Left renal pelvis (tissue), 4 donors: ENCODE measurements around the gene ARHGEF10L. TPM values are rescaled to one million over a fixed set of nuclear protein-coding genes. Genes with fewer than 3 reads are reported as not detected.

ENCODE experiments used
- DNase-seq, 4 donors: peaks; one replicate each; pipeline ENCODE4 v3.0.0-alpha.2; 2013; ENCODE audit warnings: low read depth in 4 of 4, low spot score in 3 of 4
- polyA plus RNA-seq, 4 donors: library from polyadenylated mRNA; unstranded; fragments of 120-200 nt; gene quantifications; one replicate each; pipeline ENCODE4 v1.2.1, GENCODE V29; 2013; ENCODE audit not compliant: insufficient read length in 4 of 4

The ARHGEF10L gene
- polyA plus RNA-seq, 4 donors, result 15.4 to 62.3 (median 36.9) TPM

- no peak for DNase-seq
Measured at GRCh38 chr1:17690906-17691634, 151.6 kb downstream of the ARHGEF10L start.

GRCh38 chr1:17692645-17693044 is 153.1 kb downstream of the ARHGEF10L start:
- DNase-seq, result no peak

GRCh38 chr1:17696417-17697301 is 157.2 kb downstream of the ARHGEF10L start:
- no peak for DNase-seq

GRCh38 chr1:17697458-17697857 is 158.0 kb downstream of the ARHGEF10L start:
- DNase-seq, result no peak

- DNase-seq, result no peak
Measured at GRCh38 chr1:17699581-17699980, 160.1 kb downstream of the ARHGEF10L start.

GRCh38 chr1:17700945-17701810 is 161.7 kb downstream of the ARHGEF10L start:
- no peak for DNase-seq

GRCh38 chr1:17704176-17704575 is 164.7 kb downstream of the ARHGEF10L start:
- no peak for DNase-seq

- DNase-seq, result no peak
Measured at GRCh38 chr1:17706445-17706844, 166.9 kb downstream of the ARHGEF10L start.

GRCh38 chr1:17709981-17710380 is 170.5 kb downstream of the ARHGEF10L start:
- DNase-seq, result no peak

GRCh38 chr1:17710889-17711576 is 171.5 kb downstream of the ARHGEF10L start:
- no peak for DNase-seq

GRCh38 chr1:17711577-17711910 is 172.0 kb downstream of the ARHGEF10L start:
- DNase-seq, result no peak

- no peak for DNase-seq
Measured at GRCh38 chr1:17711941-17712340, 172.4 kb downstream of the ARHGEF10L start.

GRCh38 chr1:17713993-17714392 is 174.5 kb downstream of the ARHGEF10L start:
- DNase-seq, result no peak

GRCh38 chr1:17717594-17718535 is 178.4 kb downstream of the ARHGEF10L start:
- DNase-seq, result peak; percentile 54 to 77 (median 61)

- DNase-seq, result no peak
Measured at GRCh38 chr1:17719874-17720273, 180.4 kb downstream of the ARHGEF10L start.

- DNase-seq, result no peak
Measured at GRCh38 chr1:17721444-17721843, 181.9 kb downstream of the ARHGEF10L start.

GRCh38 chr1:17723684-17724083 is 184.2 kb downstream of the ARHGEF10L start:
- DNase-seq, result no peak

- no peak for DNase-seq
Measured at GRCh38 chr1:17724150-17724549, 184.7 kb downstream of the ARHGEF10L start.

GRCh38 chr1:17725084-17725719 is 185.7 kb downstream of the ARHGEF10L start:
- DNase-seq, result no peak
